Fibroblast of skin of right biceps (primary cell): Measurements from ENCODE around the gene PIGZ.
A peak's percentile ranks its signal among the peaks of the same experiment; 100 is the strongest.
"Not testable (repeated sequence)": the region's sequence is repeated elsewhere in the genome, so short reads cannot be mapped to it uniquely, and the experiment has no call there.

Source experiments
- DNase-seq: peaks from one replicate; pipeline ENCODE4 v3.0.0-alpha.2; 2013

PIGZ gene

GRCh38 chr3:196948442-196949284 lies 20.0 kb downstream of the PIGZ start:
- no peak for DNase-seq

DNA sequence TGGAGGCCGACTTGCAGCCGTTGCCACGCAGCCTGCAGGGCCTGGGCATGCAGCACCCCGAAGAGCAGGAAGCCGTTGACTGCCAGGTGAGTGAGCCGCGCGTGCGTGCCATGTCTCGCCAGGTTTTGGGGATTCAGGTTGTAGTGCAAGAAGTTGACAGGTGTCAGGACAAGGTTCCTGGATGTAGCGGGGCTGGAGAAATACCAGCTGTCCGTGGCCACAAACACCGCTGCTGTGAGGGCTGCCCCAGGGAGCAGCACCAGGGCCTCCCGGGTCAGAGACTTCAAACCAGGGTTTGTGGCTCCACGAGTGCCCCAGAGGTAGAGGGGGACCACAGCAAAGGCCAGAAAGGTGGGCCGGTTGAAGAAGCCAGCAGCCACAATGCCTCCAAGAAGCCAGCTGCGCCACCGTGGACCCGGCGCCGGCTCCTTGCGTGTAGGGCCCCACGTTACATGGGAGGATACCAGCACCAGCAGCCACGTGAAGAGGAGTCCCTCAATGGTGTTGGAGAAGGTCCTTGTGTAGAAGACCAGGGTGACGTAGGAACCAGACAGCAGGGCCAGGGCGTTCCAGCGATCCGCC lies 20.7 kb downstream of the PIGZ start:
- no peak for DNase-seq

- DNase-seq, result no peak
These were observed 21.3 kb downstream of the PIGZ start for GRCh38 chr3:196947136-196947859.

DNA sequence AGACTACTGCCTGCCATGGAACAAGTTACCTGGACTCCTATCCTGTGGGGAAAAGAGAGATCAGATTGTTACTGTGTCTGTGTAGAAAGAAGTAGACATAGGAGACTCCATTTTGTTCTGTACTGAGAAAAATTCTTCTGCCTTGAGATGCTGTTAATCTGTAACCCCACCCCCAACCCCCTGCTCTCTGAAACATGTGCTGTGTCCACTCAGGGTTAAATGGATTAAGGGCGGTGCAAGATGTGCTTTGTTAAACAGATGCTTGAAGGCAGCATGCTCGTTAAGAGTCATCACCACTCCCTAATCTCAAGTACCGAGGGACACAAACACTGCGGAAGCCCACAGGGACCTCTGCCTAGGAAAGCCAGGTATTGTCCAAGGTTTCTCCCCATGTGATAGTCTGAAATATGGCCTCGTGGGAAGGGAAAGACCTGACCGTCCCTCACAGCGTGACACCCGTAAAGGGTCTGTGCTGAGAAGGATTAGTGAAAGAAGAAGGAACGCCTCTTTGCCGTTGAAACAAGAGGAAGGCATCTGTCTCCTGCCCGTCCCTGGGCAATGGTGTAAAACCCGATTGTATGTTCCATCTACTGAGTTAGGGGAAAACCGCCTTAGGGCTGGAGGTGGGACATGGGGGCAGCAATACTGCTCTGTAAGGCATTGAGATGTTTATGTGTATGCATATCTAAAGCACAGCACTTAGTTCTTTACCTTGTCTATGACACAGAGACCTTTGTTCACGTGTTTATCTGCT lies 24.4 kb downstream of the PIGZ start:
- not testable (repeated sequence) for DNase-seq

GRCh38 chr3:196942915-196943277 lies 25.7 kb downstream of the PIGZ start:
- DNase-seq, result peak; percentile 21

GRCh38 chr3:196942226-196942914 lies 26.3 kb downstream of the PIGZ start, which contains the start of gene NCBP2:
Gene NCBP2, minus strand, starts transcription at chr3:196942528. Its CDS starts 25 bp downstream, at chr3:196942503.
- DNase-seq, result peak; percentile 98

- DNase-seq, result no peak
These were observed 26.9 kb downstream of the PIGZ start for GRCh38 chr3:196941729-196942225.

GRCh38 chr3:196938576-196938975 lies 30.1 kb downstream of the PIGZ start:
- no peak for DNase-seq

GRCh38 chr3:196938124-196938523 lies 30.5 kb downstream of the PIGZ start:
- no peak for DNase-seq

- DNase-seq, result no peak
These were observed 32.3 kb downstream of the PIGZ start for GRCh38 chr3:196936288-196936687.

DNA sequence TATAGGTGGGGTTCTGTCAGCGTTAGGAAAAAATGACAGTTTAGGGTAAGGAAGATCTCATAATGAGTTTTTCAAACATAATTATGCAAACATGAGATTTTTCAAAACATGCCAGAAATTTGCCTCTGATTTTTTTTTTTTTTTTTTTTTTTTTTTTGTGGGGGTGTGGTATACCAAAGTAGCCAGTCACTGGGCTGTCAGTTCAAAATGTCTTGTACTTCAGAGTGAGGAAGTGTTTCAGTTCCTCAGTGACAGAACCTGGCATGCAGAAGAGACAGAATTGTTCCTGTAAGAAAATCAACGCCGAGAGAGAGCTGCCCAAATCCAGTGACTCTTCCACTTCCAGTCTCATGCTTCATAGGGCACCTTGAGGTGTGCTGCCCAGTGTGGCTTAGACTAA lies 36.0 kb downstream of the PIGZ start:
- no peak for DNase-seq

DNA sequence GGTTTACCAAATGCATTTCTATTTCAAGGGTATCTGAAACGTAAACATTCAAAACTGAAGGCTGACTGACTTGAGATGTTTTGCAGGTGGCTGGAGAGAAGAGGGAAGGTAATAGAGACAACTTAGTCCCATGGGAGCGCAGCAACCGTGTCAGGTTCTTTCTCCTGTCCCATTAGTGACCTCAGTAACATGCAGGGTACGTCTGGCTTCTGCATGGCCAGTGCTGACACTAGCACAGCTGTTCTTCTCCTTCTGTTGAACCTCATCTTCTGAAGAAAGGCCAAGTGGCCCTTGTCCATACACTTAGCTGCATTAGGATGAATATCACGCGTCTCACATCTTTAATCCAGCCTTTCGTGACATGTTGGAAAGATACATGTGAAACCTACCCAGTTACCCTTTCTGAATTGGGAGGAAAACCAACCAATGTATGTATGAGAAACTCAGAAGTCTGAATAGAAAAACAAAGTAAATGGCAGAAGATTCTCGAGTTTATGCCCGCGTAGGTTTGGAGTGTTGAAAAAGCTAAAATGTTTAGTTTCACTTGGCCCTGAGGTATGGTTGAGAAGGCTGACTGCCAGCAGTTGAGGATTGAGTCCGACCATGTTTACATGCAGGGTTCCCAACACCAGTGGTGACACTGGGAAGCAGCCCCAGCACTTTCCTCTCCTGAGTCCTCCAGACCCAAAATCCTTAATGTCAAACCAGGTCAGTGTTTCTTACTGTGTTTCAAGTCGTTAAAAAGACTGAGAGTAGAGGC lies 36.6 kb downstream of the PIGZ start:
- no peak for DNase-seq

- DNase-seq, result no peak
These were observed 37.5 kb downstream of the PIGZ start for GRCh38 chr3:196931157-196931556.

DNA sequence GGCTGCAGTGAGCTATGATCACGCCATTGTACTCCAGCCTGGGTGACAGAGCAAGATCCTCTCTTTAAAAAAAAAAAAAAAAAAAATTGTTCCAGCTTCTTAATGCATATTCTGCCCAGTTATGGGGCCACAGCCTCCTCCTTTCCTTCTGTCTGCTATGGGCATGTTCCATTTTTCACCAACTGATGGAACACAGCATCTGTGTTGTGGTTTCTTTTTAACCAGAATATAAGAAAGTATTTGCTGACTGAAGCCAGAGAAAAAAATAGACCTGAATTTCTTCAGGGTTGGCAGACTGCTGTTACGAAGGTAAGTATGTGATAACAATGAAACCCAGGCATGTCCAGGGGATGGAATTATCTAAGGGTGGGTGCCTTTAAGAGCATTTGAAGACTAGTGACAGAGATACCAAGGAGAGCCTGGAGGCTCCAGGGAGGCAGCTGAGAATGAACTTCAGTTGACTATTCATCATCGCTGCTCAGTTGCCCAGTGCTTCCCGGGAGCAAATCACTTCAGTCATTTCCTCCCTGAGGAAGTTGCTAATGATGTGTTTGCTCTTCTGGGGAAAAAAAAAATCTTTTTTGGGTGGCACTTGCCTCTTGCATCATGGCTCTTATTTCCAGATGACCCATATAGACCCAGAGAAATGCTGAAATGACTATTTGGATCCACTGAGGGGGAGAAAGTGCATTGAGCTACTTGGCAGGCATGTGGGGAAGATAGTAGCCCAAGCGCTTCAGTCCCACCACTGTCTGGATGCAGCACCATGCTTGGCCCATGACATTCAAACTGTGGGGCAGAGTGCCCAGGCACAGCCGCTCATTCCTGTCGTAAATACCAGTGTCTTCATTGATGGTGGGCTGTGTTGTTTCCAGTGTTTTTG lies 40.8 kb downstream of the PIGZ start:
- no peak for DNase-seq

GRCh38 chr3:196920733-196921132 lies 47.9 kb downstream of the PIGZ start:
- no peak for DNase-seq

GRCh38 chr3:196918968-196919367 lies 49.7 kb downstream of the PIGZ start:
- DNase-seq, result no peak

- DNase-seq, result no peak
These were observed 51.6 kb downstream of the PIGZ start for GRCh38 chr3:196916995-196917394.

DNA sequence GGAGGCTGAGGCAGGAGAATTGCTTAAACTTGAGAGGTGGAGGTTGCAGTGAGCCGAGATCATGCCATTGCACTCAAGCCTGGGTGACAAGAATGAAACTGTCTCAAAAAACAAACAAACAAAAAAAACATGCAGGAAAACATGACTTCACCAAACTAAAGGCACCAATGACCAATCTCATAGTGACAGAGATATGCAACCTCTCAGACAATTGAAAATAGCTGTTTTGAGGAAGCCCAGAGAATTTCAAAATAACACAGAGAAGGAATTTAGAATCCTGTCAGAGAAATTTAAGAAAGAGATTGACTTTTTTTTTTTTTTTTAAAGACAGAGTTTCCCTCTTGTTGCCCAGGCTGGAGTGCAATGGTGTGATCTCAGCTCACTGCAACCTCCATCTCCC lies 52.4 kb downstream of the PIGZ start:
- no peak for DNase-seq

DNA sequence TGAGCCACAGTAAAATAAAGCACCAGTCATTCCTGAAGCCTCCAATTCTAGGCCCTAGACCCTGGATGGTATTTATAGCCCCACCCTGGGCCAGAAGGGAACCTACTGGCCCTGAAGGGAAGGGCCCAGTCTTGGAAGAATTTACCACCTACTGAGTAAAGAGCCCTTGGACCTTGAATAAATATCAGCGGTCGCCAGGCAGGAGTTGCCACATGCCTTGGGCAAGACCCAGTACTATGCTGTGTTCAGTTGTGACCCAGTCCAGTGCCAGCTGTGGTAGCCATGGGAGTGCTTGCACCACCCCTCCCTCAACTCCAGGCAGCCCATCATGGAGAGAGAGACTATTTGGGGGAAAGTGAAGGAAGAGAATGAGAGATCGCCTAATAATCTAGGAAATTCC lies 53.3 kb downstream of the PIGZ start:
- no peak for DNase-seq

DNA sequence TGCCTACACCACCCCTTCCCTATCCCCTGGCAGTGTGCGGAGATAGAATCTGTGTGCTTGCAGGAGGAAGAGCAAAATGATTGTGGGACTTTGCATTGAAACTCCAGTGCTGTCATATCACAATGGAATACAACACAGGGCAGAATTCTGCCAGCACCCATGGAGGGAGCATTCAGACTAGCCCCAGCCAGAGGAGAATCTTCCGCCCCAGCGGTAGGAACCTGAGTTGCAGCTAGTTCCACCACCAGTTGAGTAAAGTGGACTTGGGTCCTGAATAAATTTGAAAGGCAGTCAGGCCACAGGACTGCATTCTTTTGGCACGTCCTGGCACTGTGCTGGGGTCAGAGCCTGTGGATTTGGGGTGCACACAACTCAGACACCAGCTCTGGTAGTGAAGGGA lies 53.8 kb downstream of the PIGZ start:
- no peak for DNase-seq

- DNase-seq, result no peak
These were observed 64.9 kb downstream of the PIGZ start for GRCh38 chr3:196903740-196904139.
